Liver (tissue), 3 donors: ENCODE results near the gene BTN2A1.

ENCODE experiments used
- EGR1 ChIP-seq, 2 donors: IDR thresholded peaks; 2 replicates each; pipeline ENCODE4 v1.6.1; 2016 to 2018; ENCODE audit warnings: antibody characterized with exemption in 2 of 2, low read depth in 2 of 2
- FOXA1 ChIP-seq: IDR thresholded peaks from 2 replicates; pipeline ENCODE4 v1.6.1; 2016; ENCODE audit warnings: antibody characterized with exemption
- GABPA ChIP-seq, 2 donors: IDR thresholded peaks in 1 of 2; conservative IDR thresholded peaks in 1 of 2; 2 replicates each; pipeline ENCODE4 v1.6.1; 2016; ENCODE audit warnings: antibody characterized with exemption in 2 of 2, mild to moderate bottlenecking in 1 of 2, moderate library complexity in 1 of 2
- HNF4A ChIP-seq, 2 donors: conservative IDR thresholded peaks; 2 replicates each; pipeline ENCODE4 v1.6.1; 2016; ENCODE audit warnings: antibody characterized with exemption in 2 of 2, mild to moderate bottlenecking in 2 of 2
- JUND ChIP-seq, 2 donors: IDR thresholded peaks; 2 replicates each; pipeline ENCODE4 v1.6.1; 2016; ENCODE audit warnings: antibody characterized with exemption in 2 of 2
- NR2F2 ChIP-seq: IDR thresholded peaks from 2 replicates; pipeline ENCODE4 v1.6.1; 2016; ENCODE audit warnings: antibody characterized with exemption
- RAD21 ChIP-seq, 2 donors: IDR thresholded peaks; 2 replicates each; pipeline ENCODE4 v1.6.1; 2016; ENCODE audit warnings: antibody characterized with exemption in 2 of 2, mild to moderate bottlenecking in 2 of 2
- SP1 ChIP-seq: IDR thresholded peaks from 2 replicates; pipeline ENCODE4 v1.6.1; 2018; ENCODE audit warnings: antibody characterized with exemption, mild to moderate bottlenecking
- TAF1 ChIP-seq: conservative IDR thresholded peaks from 2 replicates; pipeline ENCODE4 v1.6.1; 2016; ENCODE audit warnings: antibody characterized with exemption, mild to moderate bottlenecking
- YY1 ChIP-seq: IDR thresholded peaks from 2 replicates; pipeline ENCODE4 v1.6.1; 2016; ENCODE audit warnings: antibody characterized with exemption, mild to moderate bottlenecking
- TF ChIP-seq, protein P1 (sequence below): fragments of 150-350 bp; IDR thresholded peaks from 2 replicates; pipeline ENCODE4 v1.5.1; 2017; ENCODE audit warnings: improper control_type of control experiment, low read depth, low read length; ENCODE audit not compliant: missing input control
- TF ChIP-seq, protein P2 (sequence below): IDR thresholded peaks from 2 replicates; pipeline ENCODE4 v1.6.1; 2016; ENCODE audit warnings: antibody characterized with exemption, mild to moderate bottlenecking
- TF ChIP-seq, protein P3 (sequence below): IDR thresholded peaks from 2 replicates; pipeline ENCODE4 v1.6.1; 2016; ENCODE audit warnings: antibody characterized with exemption
- TF ChIP-seq, protein P4 (sequence below): IDR thresholded peaks from 2 replicates; pipeline ENCODE4 v1.6.1; 2016; ENCODE audit warnings: antibody characterized with exemption
- donor health status: healthy.
- donor health status: healthy.

DNA sequence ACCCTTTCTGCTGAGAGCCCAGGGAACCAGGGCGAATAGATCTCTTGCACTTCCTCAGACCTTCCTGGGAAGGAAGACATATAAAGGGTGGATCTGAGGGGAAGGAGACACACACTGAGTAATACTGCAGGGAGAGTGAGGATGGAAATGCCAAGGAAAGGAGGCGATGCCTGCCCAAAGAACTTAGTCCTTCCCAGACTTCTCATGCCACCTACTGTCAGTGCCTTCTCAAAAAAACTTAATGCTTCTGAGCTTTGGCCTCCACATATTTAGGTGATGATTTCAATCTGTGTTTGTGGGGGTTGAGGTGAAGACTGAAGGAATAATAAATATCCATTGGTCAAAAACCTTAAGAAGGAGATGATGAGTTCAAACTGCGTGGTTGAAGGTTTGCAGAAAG, 46.0 kb upstream of the BTN2A1 start:
- TF ChIP-seq NR2F2 (no peak), GABPA (IDR thresholded peaks at IDR 0.05 in 1 of 2, conservative IDR thresholded peaks at IDR 0.05 in 1 of 2) (no peak), EGR1 (IDR thresholded peaks at IDR 0.05; ENCODE audit: low read depth in 2 of 2) (no peak), TAF1 (no peak), HNF4A (conservative IDR thresholded peaks at IDR 0.05) (no peak), YY1 (no peak), RAD21 (IDR thresholded peaks at IDR 0.05) (no peak), JUND (IDR thresholded peaks at IDR 0.05) (no peak), SP1 (no peak), FOXA1 (no peak)
- TF ChIP-seq, protein P1, sequence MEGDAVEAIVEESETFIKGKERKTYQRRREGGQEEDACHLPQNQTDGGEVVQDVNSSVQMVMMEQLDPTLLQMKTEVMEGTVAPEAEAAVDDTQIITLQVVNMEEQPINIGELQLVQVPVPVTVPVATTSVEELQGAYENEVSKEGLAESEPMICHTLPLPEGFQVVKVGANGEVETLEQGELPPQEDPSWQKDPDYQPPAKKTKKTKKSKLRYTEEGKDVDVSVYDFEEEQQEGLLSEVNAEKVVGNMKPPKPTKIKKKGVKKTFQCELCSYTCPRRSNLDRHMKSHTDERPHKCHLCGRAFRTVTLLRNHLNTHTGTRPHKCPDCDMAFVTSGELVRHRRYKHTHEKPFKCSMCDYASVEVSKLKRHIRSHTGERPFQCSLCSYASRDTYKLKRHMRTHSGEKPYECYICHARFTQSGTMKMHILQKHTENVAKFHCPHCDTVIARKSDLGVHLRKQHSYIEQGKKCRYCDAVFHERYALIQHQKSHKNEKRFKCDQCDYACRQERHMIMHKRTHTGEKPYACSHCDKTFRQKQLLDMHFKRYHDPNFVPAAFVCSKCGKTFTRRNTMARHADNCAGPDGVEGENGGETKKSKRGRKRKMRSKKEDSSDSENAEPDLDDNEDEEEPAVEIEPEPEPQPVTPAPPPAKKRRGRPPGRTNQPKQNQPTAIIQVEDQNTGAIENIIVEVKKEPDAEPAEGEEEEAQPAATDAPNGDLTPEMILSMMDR = no peak
- TF ChIP-seq, protein P2, sequence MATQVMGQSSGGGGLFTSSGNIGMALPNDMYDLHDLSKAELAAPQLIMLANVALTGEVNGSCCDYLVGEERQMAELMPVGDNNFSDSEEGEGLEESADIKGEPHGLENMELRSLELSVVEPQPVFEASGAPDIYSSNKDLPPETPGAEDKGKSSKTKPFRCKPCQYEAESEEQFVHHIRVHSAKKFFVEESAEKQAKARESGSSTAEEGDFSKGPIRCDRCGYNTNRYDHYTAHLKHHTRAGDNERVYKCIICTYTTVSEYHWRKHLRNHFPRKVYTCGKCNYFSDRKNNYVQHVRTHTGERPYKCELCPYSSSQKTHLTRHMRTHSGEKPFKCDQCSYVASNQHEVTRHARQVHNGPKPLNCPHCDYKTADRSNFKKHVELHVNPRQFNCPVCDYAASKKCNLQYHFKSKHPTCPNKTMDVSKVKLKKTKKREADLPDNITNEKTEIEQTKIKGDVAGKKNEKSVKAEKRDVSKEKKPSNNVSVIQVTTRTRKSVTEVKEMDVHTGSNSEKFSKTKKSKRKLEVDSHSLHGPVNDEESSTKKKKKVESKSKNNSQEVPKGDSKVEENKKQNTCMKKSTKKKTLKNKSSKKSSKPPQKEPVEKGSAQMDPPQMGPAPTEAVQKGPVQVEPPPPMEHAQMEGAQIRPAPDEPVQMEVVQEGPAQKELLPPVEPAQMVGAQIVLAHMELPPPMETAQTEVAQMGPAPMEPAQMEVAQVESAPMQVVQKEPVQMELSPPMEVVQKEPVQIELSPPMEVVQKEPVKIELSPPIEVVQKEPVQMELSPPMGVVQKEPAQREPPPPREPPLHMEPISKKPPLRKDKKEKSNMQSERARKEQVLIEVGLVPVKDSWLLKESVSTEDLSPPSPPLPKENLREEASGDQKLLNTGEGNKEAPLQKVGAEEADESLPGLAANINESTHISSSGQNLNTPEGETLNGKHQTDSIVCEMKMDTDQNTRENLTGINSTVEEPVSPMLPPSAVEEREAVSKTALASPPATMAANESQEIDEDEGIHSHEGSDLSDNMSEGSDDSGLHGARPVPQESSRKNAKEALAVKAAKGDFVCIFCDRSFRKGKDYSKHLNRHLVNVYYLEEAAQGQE = no peak
- TF ChIP-seq, protein P3, sequence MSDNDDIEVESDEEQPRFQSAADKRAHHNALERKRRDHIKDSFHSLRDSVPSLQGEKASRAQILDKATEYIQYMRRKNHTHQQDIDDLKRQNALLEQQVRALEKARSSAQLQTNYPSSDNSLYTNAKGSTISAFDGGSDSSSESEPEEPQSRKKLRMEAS = no peak
- TF ChIP-seq, protein P4, sequence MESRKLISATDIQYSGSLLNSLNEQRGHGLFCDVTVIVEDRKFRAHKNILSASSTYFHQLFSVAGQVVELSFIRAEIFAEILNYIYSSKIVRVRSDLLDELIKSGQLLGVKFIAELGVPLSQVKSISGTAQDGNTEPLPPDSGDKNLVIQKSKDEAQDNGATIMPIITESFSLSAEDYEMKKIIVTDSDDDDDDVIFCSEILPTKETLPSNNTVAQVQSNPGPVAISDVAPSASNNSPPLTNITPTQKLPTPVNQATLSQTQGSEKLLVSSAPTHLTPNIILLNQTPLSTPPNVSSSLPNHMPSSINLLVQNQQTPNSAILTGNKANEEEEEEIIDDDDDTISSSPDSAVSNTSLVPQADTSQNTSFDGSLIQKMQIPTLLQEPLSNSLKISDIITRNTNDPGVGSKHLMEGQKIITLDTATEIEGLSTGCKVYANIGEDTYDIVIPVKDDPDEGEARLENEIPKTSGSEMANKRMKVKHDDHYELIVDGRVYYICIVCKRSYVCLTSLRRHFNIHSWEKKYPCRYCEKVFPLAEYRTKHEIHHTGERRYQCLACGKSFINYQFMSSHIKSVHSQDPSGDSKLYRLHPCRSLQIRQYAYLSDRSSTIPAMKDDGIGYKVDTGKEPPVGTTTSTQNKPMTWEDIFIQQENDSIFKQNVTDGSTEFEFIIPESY = no peak
